ENCODE results near the gene ERN1.
"Not testable (repeated sequence)": the region's sequence is repeated elsewhere in the genome, so short reads cannot be mapped to it uniquely, and the experiment has no call there.

The ERN1 gene

GRCh38 chr17:64022611-64023063 is 107.3 kb downstream of the ERN1 start:
- DNase-seq, result no peak

GRCh38 chr17:64020056-64020766 is 109.7 kb downstream of the ERN1 start, which contains the start of gene ICAM2:
ICAM2 (minus strand) TSS chr17:64020633; CDS start chr17:64006691, 13,942 bp downstream.
- peak; percentile 36 for DNase-seq

- not testable (repeated sequence) for DNase-seq
Observed at GRCh38 chr17:64019551-64019961, 110.4 kb downstream of the ERN1 start.

- DNase-seq, result no peak
Observed at GRCh38 chr17:64017381-64017980, 112.5 kb downstream of the ERN1 start.

GRCh38 chr17:64016974-64017373 is 113.0 kb downstream of the ERN1 start:
- DNase-seq, result no peak

- DNase-seq, result no peak
Observed at GRCh38 chr17:64016231-64016784, 113.6 kb downstream of the ERN1 start.

GRCh38 chr17:64015447-64015846 is 114.5 kb downstream of the ERN1 start:
- no peak for DNase-seq

GRCh38 chr17:64009571-64010402 is 120.2 kb downstream of the ERN1 start:
- no peak for DNase-seq

GRCh38 chr17:64008830-64009229 is 121.1 kb downstream of the ERN1 start:
- DNase-seq, result no peak

GRCh38 chr17:64008346-64008745 is 121.6 kb downstream of the ERN1 start:
- no peak for DNase-seq

- peak; percentile 46 for DNase-seq
Observed at GRCh38 chr17:64007838-64008282, 122.1 kb downstream of the ERN1 start.

- peak; percentile 13 for DNase-seq
Observed at GRCh38 chr17:64007089-64007837, 122.7 kb downstream of the ERN1 start.

GRCh38 chr17:64006361-64007088 is 123.4 kb downstream of the ERN1 start:
- DNase-seq, result peak; percentile 63

- DNase-seq, result peak; percentile 51
Observed at GRCh38 chr17:64005734-64006167, 124.2 kb downstream of the ERN1 start.

- DNase-seq, result no peak
Observed at GRCh38 chr17:64004903-64005733, 124.8 kb downstream of the ERN1 start.

GRCh38 chr17:64004218-64004770 is 125.7 kb downstream of the ERN1 start:
- no peak for DNase-seq

- DNase-seq, result no peak
Observed at GRCh38 chr17:64003526-64004121, 126.3 kb downstream of the ERN1 start.

- no peak for DNase-seq
Observed at GRCh38 chr17:64002658-64003525, 127.1 kb downstream of the ERN1 start.
